Tibial artery (tissue), 4 donors: Measurements from ENCODE around the gene PSTPIP2.

ENCODE experiments used
- DNase-seq, 2 donors: peaks; one replicate each; pipeline ENCODE4 v3.0.0-alpha.2; 2019
- H3K27ac ChIP-seq, 2 donors: fragments of 200-600 bp; sonication (generic) in 1 of 2; 1 replicate in 1 of 2; 2 replicates in 1 of 2; pipeline ENCODE4 v1.5.1; 2018 to 2019; ENCODE audit warnings: mild to moderate bottlenecking in 1 of 2
- H3K27me3 ChIP-seq, 2 donors: fragments of 200-600 bp; sonication (generic) in 1 of 2; one replicate each; pipeline versions ENCODE4 v1.5.1 to v1.6.0; 2016 to 2019
- H3K36me3 ChIP-seq, 3 donors: fragments of 200-600 bp; sonication (generic) in 2 of 3; one replicate each; pipeline ENCODE4 v1.5.1; 2016 to 2019; ENCODE audit warnings: mild to moderate bottlenecking in 2 of 3
- H3K4me1 ChIP-seq, 4 donors: fragments of 200-600 bp; sonication (generic) in 2 of 4; 1 replicate in 3 of 4; 2 replicates in 1 of 4; pipeline ENCODE4 v1.5.1; 2016 to 2019
- H3K4me3 ChIP-seq, 2 donors: fragments of 200-600 bp; sonication (generic) in 1 of 2; 1 replicate in 1 of 2; 2 replicates in 1 of 2; pipeline ENCODE4 v1.5.1; 2018 to 2019; ENCODE audit warnings: mild to moderate bottlenecking in 2 of 2
- H3K9me3 ChIP-seq, 3 donors: fragments of 200-600 bp; sonication (generic) in 1 of 3; one replicate each; pipeline ENCODE4 v1.5.1; 2016 to 2019
- intact Hi-C: fragments of 100-400 bp; cut with DNase I; formaldehyde crosslinking; loops from one replicate; pipeline ENCODE4 v1.15.0; 2023; ENCODE audit warnings: low total_unique reads
- TF ChIP-seq, protein P1 (sequence below), 2 experiments: fragments of 200-600 bp in 1 of 2; fragments of 450-650 bp in 1 of 2; IDR thresholded peaks; one replicate each; pipeline ENCODE4 v1.5.1; 2017 to 2019; ENCODE audit warnings: antibody characterized with exemption in 2 of 2, mild to moderate bottlenecking in 1 of 2, moderate library complexity in 1 of 2

PSTPIP2 gene

DNA sequence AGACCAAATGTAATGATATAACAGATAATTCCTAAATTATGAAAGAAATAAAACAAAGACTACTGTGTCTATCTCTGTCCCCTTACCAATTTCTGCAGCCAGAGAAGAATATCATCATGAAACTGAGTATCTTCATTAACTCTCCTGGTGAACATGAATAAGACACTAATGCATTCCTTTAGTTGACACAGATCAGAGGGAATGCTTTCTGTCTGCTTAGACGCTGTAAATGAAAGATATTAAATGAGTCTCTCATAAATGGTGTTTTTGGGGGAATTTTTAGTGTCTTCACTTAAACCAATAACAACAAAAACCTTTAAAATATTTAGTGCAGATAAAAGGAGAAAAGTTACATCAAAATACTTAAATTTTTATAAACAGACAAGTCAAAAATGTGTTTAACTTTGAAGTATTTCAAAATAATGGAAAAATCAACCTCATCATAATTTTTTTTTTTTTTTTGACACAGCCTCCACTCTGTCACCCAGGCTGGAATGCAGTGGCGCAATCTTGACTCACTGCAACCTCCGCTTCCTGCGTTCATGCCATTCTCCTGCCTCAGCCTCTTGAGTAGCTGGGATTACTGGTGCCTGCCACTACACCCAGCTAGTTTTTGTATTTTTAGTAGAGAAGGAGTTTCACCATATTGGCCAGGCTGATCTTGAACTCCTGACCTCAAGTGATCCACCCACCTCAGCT lies 120.9 kb downstream of the PSTPIP2 start:
- peaks cover 45 to 87% (median 77%) of the 10 kb centered on the region in 3 donors for H3K36me3 ChIP-seq
- peak; percentile 28 to 75 for DNase-seq
- H3K4me1 ChIP-seq: peaks cover 0 to 44% (median 6%) of the 10 kb centered on the region in 4 donors
- no peaks in the 10 kb centered on the region for H3K9me3 ChIP-seq
- TF ChIP-seq, protein P1, sequence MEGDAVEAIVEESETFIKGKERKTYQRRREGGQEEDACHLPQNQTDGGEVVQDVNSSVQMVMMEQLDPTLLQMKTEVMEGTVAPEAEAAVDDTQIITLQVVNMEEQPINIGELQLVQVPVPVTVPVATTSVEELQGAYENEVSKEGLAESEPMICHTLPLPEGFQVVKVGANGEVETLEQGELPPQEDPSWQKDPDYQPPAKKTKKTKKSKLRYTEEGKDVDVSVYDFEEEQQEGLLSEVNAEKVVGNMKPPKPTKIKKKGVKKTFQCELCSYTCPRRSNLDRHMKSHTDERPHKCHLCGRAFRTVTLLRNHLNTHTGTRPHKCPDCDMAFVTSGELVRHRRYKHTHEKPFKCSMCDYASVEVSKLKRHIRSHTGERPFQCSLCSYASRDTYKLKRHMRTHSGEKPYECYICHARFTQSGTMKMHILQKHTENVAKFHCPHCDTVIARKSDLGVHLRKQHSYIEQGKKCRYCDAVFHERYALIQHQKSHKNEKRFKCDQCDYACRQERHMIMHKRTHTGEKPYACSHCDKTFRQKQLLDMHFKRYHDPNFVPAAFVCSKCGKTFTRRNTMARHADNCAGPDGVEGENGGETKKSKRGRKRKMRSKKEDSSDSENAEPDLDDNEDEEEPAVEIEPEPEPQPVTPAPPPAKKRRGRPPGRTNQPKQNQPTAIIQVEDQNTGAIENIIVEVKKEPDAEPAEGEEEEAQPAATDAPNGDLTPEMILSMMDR (IDR thresholded peaks at IDR 0.05): no peak
- intact Hi-C loops: no loop called here
- H3K27me3 ChIP-seq: no peaks in the 10 kb centered on the region
- H3K4me3 ChIP-seq: no peak overlapping the region
- no peak overlapping the region for H3K27ac ChIP-seq

DNA sequence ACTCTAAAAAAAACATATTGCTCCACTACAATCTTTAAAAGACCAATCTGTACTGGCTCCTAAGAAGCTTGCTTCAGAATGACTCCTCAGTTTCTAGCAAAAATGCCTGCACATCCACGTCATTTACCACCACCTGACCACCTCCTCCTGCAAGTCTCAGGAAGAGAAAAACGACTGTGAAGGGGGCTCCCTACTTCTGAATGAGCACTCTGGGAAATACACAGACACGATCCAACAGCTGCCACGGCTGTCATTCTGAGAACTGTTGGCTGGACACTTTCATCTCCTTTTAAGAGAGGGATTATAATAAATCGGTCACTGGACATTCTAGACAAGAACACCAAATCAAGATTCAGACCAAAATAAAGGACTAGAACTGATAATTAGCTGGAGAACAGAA lies 126.4 kb downstream of the PSTPIP2 start:
- no peaks in the 10 kb centered on the region for H3K27me3 ChIP-seq
- peaks cover 82 to 100% (median 94%) of the 10 kb centered on the region in 3 donors for H3K36me3 ChIP-seq
- DNase-seq: no peak
- no peaks in the 10 kb centered on the region for H3K4me1 ChIP-seq
- no peak overlapping the region for H3K27ac ChIP-seq
- intact Hi-C loops: no loop called here
- TF ChIP-seq, protein P1 (IDR thresholded peaks at IDR 0.05): no peak
- H3K4me3 ChIP-seq: no peak overlapping the region
- H3K9me3 ChIP-seq: no peaks in the 10 kb centered on the region

DNA sequence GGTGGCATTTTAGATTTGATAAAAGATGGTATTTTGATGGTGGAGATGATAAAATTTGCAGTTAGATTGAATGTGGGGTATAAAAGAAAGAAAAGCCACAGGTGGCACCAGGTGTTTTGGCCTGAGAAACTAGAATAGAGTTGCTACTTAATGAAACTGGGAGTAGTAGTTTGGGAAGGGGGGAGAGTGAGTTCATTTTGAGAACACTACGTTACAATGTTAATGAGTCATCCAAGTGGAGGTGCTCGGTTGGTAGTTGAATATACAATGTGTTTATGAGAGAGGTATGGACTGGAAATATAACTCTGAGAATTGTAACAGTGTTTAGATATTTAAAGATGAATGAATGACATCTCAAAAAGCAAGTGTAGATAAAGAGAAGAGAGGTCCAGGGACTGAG lies 131.3 kb downstream of the PSTPIP2 start:
- TF ChIP-seq, protein P1 (IDR thresholded peaks at IDR 0.05): no peak
- Histone ChIP-seq H3K4me3 (no peak overlapping the region), H3K4me1 (no peaks in the 10 kb centered on the region), H3K27me3 (no peaks in the 10 kb centered on the region), H3K9me3 (no peaks in the 10 kb centered on the region), H3K36me3 (peaks cover 69 to 91% (median 79%) of the 10 kb centered on the region in 3 donors), H3K27ac (no peak overlapping the region)
- intact Hi-C loops: no loop called here
- no peak for DNase-seq

DNA sequence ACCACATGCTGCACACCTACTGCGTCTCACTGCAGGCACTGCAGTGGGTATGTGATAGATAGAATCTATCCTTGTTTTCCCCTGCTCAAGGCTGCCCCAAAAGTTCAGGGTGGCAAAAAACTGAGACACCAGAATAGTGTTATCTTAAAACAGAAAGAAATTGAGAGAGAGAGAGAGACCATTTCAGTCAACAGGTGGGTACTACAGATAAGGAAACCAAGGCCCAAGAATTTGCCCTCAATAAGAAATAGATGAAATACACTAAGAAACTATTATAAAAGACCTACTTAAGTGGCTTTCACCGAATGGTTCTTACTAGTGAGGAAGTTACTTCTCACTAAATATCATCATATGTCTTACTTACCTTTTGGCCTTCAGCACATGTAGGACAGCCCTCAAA lies 132.8 kb downstream of the PSTPIP2 start:
- no peak overlapping the region for H3K27ac ChIP-seq
- H3K36me3 ChIP-seq: peaks cover 64 to 90% (median 74%) of the 10 kb centered on the region in 3 donors
- intact Hi-C loops: no loop called here
- no peaks in the 10 kb centered on the region for H3K9me3 ChIP-seq
- H3K27me3 ChIP-seq: no peaks in the 10 kb centered on the region
- no peaks in the 10 kb centered on the region for H3K4me1 ChIP-seq
- TF ChIP-seq, protein P1 (IDR thresholded peaks at IDR 0.05): no peak
- no peak for DNase-seq
- H3K4me3 ChIP-seq: no peak overlapping the region

DNA sequence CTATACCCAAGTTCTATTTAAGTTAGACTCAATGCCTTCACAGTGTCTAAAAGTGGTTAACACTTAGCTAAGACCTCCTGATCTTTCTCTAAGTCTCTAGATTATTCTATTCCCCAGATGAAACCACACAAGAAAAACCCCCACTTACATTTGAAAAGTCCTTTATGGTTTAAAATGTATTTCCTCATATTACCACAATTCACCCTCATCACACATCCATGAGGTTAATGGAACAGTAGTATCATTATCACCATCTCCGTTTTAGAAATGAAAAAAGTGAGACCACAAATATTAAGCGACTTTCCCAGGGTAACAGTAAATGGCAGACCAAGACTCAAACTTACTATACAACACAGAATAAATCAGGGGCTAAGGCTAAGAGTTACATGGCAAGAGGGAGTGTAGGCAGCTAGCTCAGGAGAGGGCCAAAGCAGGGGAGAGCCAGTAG lies 133.5 kb downstream of the PSTPIP2 start:
- Histone ChIP-seq H3K9me3 (no peaks in the 10 kb centered on the region), H3K27me3 (no peaks in the 10 kb centered on the region), H3K4me3 (no peak overlapping the region), H3K27ac (no peak overlapping the region), H3K36me3 (peaks cover 57 to 89% (median 67%) of the 10 kb centered on the region in 3 donors), H3K4me1 (no peaks in the 10 kb centered on the region)
- TF ChIP-seq, protein P1 (IDR thresholded peaks at IDR 0.05): no peak
- DNase-seq: no peak
- intact Hi-C loops: no loop called here
